ENCODE measurements around the gene RASSF7. TPM values are rescaled to one million over a fixed set of nuclear protein-coding genes. Genes with fewer than 3 reads are reported as not detected.
"Not testable (repeated sequence)": the region's sequence is repeated elsewhere in the genome, so short reads cannot be mapped to it uniquely, and the experiment has no call there.

The RASSF7 gene
- total RNA-seq, 1 donor from 2014 or later = 38.2 TPM

DNA sequence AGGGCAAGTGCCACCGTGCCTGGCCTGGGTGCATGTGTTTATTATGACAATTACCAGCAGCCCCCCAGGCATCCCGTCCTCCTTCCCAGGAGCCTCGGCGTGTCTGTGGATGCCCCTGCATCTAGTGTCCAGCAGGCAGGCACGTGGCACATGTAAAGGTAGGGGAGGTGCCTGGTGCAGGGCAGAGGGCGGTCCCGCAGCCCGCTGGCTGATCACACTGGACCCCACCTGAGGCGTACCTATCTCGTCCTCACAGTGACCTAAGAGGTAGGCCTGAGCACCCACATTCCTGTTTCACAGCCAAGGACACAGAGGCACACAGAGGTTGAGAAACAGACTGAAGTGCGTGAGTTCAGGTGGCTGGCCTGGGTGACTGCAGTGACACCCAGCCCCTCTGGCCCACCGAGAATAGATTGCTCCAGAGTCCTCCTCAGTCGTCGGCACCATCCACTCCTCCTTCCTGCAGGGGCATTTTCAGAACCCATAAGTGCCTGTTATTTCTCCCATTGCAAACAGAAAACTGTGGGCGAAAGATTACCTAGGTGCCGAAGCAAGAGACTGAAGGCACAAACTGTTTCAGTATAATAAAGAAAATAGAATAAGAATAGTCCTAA lies 12.5 kb downstream of the RASSF7 start:
- no peak overlapping the region for H3K4me3 Mint-ChIP-seq (ENCODE audit: low read depth)
- no peak for DNase-seq (ENCODE audit: low spot score, unreplicated experiment)
- no peaks in the 10 kb centered on the region for H3K36me3 Mint-ChIP-seq (ENCODE audit: insufficient read depth)
- TF ChIP-seq, protein P1, sequence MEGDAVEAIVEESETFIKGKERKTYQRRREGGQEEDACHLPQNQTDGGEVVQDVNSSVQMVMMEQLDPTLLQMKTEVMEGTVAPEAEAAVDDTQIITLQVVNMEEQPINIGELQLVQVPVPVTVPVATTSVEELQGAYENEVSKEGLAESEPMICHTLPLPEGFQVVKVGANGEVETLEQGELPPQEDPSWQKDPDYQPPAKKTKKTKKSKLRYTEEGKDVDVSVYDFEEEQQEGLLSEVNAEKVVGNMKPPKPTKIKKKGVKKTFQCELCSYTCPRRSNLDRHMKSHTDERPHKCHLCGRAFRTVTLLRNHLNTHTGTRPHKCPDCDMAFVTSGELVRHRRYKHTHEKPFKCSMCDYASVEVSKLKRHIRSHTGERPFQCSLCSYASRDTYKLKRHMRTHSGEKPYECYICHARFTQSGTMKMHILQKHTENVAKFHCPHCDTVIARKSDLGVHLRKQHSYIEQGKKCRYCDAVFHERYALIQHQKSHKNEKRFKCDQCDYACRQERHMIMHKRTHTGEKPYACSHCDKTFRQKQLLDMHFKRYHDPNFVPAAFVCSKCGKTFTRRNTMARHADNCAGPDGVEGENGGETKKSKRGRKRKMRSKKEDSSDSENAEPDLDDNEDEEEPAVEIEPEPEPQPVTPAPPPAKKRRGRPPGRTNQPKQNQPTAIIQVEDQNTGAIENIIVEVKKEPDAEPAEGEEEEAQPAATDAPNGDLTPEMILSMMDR (IDR thresholded peaks at IDR 0.05; ENCODE audit: unreplicated experiment) = no peak
- H3K27ac Mint-ChIP-seq = no peak overlapping the region
- H3K9me3 Mint-ChIP-seq (ENCODE audit: low read depth) = no peaks in the 10 kb centered on the region
- peaks cover 23% of the 10 kb centered on the region for H3K4me1 Mint-ChIP-seq (ENCODE audit: low read depth)
- peaks cover 17% of the 10 kb centered on the region for H3K27me3 Mint-ChIP-seq

GRCh38 chr11:574031-574570 lies 13.3 kb downstream of the RASSF7 start:
- Mint-ChIP-seq H3K4me3 (ENCODE audit: low read depth) (peak overlapping the region; percentile 81), H3K27me3 (peaks cover 17% of the 10 kb centered on the region), H3K4me1 (ENCODE audit: low read depth) (peaks cover 29% of the 10 kb centered on the region)
- DNase-seq (ENCODE audit: low spot score, unreplicated experiment); H3K27ac Mint-ChIP-seq; H3K9me3 Mint-ChIP-seq (ENCODE audit: low read depth); H3K36me3 Mint-ChIP-seq (ENCODE audit: insufficient read depth): not testable (repeated sequence)

GRCh38 chr11:574632-575312 lies 14.0 kb downstream of the RASSF7 start:
- Mint-ChIP-seq H3K27ac (no peak overlapping the region), H3K9me3 (ENCODE audit: low read depth) (no peaks in the 10 kb centered on the region), H3K4me1 (ENCODE audit: low read depth) (peaks cover 35% of the 10 kb centered on the region), H3K4me3 (ENCODE audit: low read depth) (peak overlapping the region; percentile 81), H3K27me3 (peaks cover 17% of the 10 kb centered on the region), H3K36me3 (ENCODE audit: insufficient read depth) (no peaks in the 10 kb centered on the region)
- TF ChIP-seq, protein P1 (IDR thresholded peaks at IDR 0.05; ENCODE audit: unreplicated experiment) = no peak
- no peak for DNase-seq (ENCODE audit: low spot score, unreplicated experiment)

DNA sequence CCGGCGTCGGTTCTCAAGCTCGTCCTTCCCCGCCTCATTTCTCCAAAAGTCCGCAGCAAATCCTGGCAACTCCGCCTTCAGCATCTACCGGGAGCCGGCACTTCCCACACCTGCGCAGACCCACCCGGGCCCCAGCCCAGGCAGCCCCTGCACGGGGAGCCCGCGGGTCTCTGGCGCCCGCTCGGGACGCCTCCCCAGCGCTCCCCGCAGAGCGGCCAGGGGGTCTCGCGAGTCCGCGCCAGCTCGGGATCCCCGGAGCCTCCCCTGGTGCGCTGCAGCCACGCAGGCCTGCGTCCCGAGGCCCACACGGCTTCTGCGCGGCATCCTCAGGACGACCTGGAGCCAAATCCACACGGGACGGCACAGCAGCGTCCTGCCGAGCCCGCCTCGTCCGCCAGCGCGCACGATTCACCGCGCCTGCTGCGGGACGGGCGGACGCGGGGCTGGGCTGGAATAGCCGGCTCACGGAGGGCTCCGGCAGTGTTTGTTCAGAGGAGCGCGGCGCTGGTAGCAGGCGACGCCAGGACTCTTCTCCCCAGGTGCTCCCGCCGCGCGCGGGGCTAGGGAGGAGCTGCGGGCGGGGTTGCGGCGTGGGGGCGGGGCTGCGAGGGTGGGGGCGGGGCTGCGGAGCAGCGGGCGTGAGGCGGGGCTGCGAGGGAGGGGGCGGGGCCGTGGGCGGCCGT lies 14.7 kb downstream of the RASSF7 start:
- Mint-ChIP-seq H3K4me1 (ENCODE audit: low read depth) (peaks cover 40% of the 10 kb centered on the region), H3K27ac (no peak overlapping the region), H3K9me3 (ENCODE audit: low read depth) (no peaks in the 10 kb centered on the region), H3K27me3 (peaks cover 17% of the 10 kb centered on the region), H3K4me3 (ENCODE audit: low read depth) (peak overlapping the region; percentile 81), H3K36me3 (ENCODE audit: insufficient read depth) (no peaks in the 10 kb centered on the region)
- no peak for DNase-seq (ENCODE audit: low spot score, unreplicated experiment)
- TF ChIP-seq, protein P1 (IDR thresholded peaks at IDR 0.05; ENCODE audit: unreplicated experiment) = no peak

DNA sequence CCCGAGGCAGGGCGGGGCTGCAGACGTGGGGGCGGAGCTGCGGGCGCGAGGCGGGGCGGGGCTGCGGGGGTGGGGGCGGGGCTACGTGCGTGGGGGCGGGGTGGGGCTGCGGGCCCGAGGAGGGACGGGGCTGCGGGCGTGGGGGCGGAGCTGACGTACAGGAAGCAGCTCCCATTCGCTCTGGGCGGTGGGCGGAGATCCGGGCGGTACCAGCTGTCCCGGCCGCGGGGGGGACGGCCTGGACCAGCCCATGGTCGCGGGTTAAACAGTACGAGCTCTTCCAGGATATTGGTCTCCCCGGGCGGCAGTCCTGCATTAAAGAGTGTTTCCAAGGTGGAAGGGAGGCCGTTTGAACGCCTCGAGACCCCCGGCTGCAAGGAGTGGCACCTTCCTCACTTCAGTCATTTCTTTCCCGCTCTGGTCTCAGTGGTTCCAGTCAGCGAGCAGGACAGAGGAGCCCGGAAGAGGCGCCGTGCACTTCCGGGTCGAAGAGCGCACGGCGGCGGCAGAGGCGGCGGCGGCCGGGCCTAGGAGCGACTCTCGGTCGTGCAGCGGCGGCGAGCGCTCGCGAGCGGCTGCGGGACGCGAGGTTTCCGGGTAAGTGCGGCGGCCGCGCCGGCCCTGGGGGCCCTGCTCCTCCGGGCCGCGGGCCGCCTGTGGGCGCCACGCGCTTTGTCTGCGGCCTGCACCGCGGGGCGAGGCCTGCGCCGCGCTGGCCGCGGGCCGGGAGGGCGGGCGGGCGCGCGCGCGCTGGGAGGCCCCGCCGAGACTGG lies 15.4 kb downstream of the RASSF7 start, which contains the start of gene PHRF1:
PHRF1 (plus strand) TSS at position 475 of the 773 bp plus-strand sequence. CDS start 5,043 bp downstream, outside the sequence.
- peak; percentile 87 for DNase-seq (ENCODE audit: low spot score, unreplicated experiment)
- no peaks in the 10 kb centered on the region for H3K9me3 Mint-ChIP-seq (ENCODE audit: low read depth)
- peaks cover 17% of the 10 kb centered on the region for H3K27me3 Mint-ChIP-seq
- peak within 1 kb of the TSS; percentile 96 for H3K4me3 Mint-ChIP-seq (ENCODE audit: low read depth)
- peaks cover 42% of the 10 kb centered on the region for H3K4me1 Mint-ChIP-seq (ENCODE audit: low read depth)
- peak within 1 kb of the TSS; percentile 100 for H3K27ac Mint-ChIP-seq
- H3K36me3 Mint-ChIP-seq (ENCODE audit: insufficient read depth) = no peaks in the 10 kb centered on the region
- TF ChIP-seq, protein P1 (IDR thresholded peaks at IDR 0.05; ENCODE audit: unreplicated experiment) = no peak
